IMR-90 (cell line): ENCODE measurements around the gene SYN1. TPM values are rescaled to one million over a fixed set of nuclear protein-coding genes. Genes with fewer than 3 reads are reported as not detected.

Source experiments
- ATAC-seq: fragments of 200-7000 bp; cut with Tn5 transposase; 2 replicates; pipeline ENCODE4 v1.9.1; 2020; ENCODE audit warnings: low read depth, mild to moderate bottlenecking, moderate library complexity
- BruUV-seq: library from RNA; stranded (reverse); fragments of 400-500 nt; replicated peaks from 2 replicates; lab custom pipeline; 2021; lab: Mats Ljungman, UMichigan
- CTCF ChIA-PET: fragments of 300-600 bp; formaldehyde crosslinking; extraction: SDS; loops from one replicate; lab custom pipeline; 2021; ENCODE audit warnings: antibody characterized with exemption; lab: Yijun Ruan, JAX
- POLR2A ChIA-PET: fragments of 300-600 bp; sonication (Branson Sonifier 250); formaldehyde crosslinking; loops from one replicate; lab custom pipeline; 2022; ENCODE audit warnings: antibody characterized with exemption; ENCODE audit not compliant: unreplicated experiment; lab: Charles Lee
- DNase-seq: peaks from one replicate; pipeline ENCODE4 v3.0.0; 2013
- H2AFZ ChIP-seq: replicated peaks from 2 replicates; pipeline ENCODE3; 2013; ENCODE audit warnings: low read length, mild to moderate bottlenecking; ENCODE audit not compliant: poor library complexity
- H2AK5ac ChIP-seq: 2 replicates; pipeline ENCODE4 v1.6.1; 2013; ENCODE audit warnings: low read depth, low read length, inconsistent platforms
- H2AK9ac ChIP-seq: replicated peaks from 2 replicates; pipeline ENCODE3; 2013; ENCODE audit warnings: mild to moderate bottlenecking, low read depth, low read length, moderate library complexity; ENCODE audit not compliant: poor library complexity
- H2BK120ac ChIP-seq: 2 replicates; pipeline ENCODE4 v1.6.1; 2013; ENCODE audit warnings: low read depth, low read length, inconsistent platforms
- H2BK15ac ChIP-seq: 3 replicates; pipeline ENCODE4 v1.6.1; 2013; ENCODE audit warnings: low read depth, low read length, inconsistent platforms
- H2BK20ac ChIP-seq: 2 replicates; pipeline ENCODE4 v1.6.1; 2013; ENCODE audit warnings: low read depth, mild to moderate bottlenecking, inconsistent platforms, low read length, moderate library complexity
- H2BK5ac ChIP-seq: 2 replicates; pipeline ENCODE4 v1.6.1; 2013; ENCODE audit warnings: mild to moderate bottlenecking, low read depth, low read length, inconsistent platforms; ENCODE audit not compliant: poor library complexity, severe bottlenecking
- H3K14ac ChIP-seq: replicated peaks from 2 replicates; pipeline ENCODE4 v1.6.1; 2013; ENCODE audit warnings: low read depth, low read length, inconsistent platforms
- H3K18ac ChIP-seq: 2 replicates; pipeline ENCODE4 v1.6.1; 2013; ENCODE audit warnings: low read depth, low read length, control low read depth
- H3K23ac ChIP-seq: 2 replicates; pipeline ENCODE4 v1.6.1; 2013; ENCODE audit warnings: low read depth, low read length, inconsistent platforms
- H3K27ac ChIP-seq: 2 replicates; pipeline ENCODE4 v1.5.1; 2013; ENCODE audit warnings: mild to moderate bottlenecking, control low read depth, low read length; ENCODE audit not compliant: insufficient read depth
- H3K27me3 ChIP-seq: 2 replicates; pipeline ENCODE4 v1.6.1; 2013; ENCODE audit warnings: low read length; ENCODE audit not compliant: control insufficient read depth, insufficient read depth
- H3K36me3 ChIP-seq: 2 replicates; pipeline ENCODE4 v1.6.1; 2013; ENCODE audit warnings: low read length, mixed read lengths; ENCODE audit not compliant: control insufficient read depth, insufficient read depth
- H3K4ac ChIP-seq: 2 replicates; pipeline ENCODE4 v1.6.1; 2013; ENCODE audit warnings: low read depth, low read length, inconsistent platforms
- H3K4me1 ChIP-seq: 2 replicates; pipeline ENCODE4 v1.6.1; 2013; ENCODE audit warnings: low read length, mixed read lengths; ENCODE audit not compliant: control insufficient read depth, insufficient read depth
- H3K4me2 ChIP-seq: 2 replicates; pipeline ENCODE4 v1.6.1; 2013; ENCODE audit warnings: low read depth, mild to moderate bottlenecking, control low read depth, low read length, moderate library complexity
- H3K4me3 ChIP-seq: 2 replicates; pipeline ENCODE4 v1.5.1; 2013; ENCODE audit warnings: low read depth, mild to moderate bottlenecking, control low read depth, low read length, moderate library complexity; ENCODE audit not compliant: insufficient read depth
- H3K56ac ChIP-seq: 2 replicates; pipeline ENCODE4 v1.6.1; 2013; ENCODE audit warnings: low read length, inconsistent platforms; ENCODE audit not compliant: insufficient read depth; ENCODE audit errors: extremely low read depth
- H3K79me1 ChIP-seq, 2 experiments: 2 replicates each; pipeline ENCODE4 v1.6.1; 2013; ENCODE audit warnings: low read length in 2 of 2, inconsistent platforms in 1 of 2, low read depth in 1 of 2
- H3K9ac ChIP-seq: 2 replicates; pipeline ENCODE4 v1.6.1; 2013; ENCODE audit warnings: low read depth, low read length, control low read depth
- H3K9me1 ChIP-seq: 2 replicates; pipeline ENCODE4 v1.6.1; 2013; ENCODE audit warnings: low read length, inconsistent platforms; ENCODE audit not compliant: insufficient read depth
- H3K9me3 ChIP-seq: 2 replicates; pipeline ENCODE4 v1.6.1; 2013; ENCODE audit warnings: low read length; ENCODE audit not compliant: control insufficient read depth, insufficient read depth
- H4K20me1 ChIP-seq: 2 replicates; pipeline ENCODE4 v1.6.1; 2013; ENCODE audit warnings: low read length, inconsistent platforms; ENCODE audit not compliant: insufficient read depth
- H4K5ac ChIP-seq: 2 replicates; pipeline ENCODE4 v1.6.1; 2013; ENCODE audit warnings: mild to moderate bottlenecking, low read depth, low read length, control low read depth
- H4K8ac ChIP-seq, 2 experiments: 2 replicates each; pipeline ENCODE4 v1.6.1; 2013; ENCODE audit warnings: low read depth in 2 of 2, low read length in 2 of 2, control low read depth in 1 of 2, inconsistent platforms in 1 of 2
- H4K91ac ChIP-seq: 2 replicates; pipeline ENCODE4 v1.6.1; 2013; ENCODE audit warnings: low read depth, low read length, inconsistent platforms; ENCODE audit not compliant: insufficient read depth
- CEBPB ChIP-seq: IDR thresholded peaks from 2 replicates; pipeline ENCODE4 v1.6.1; 2012; ENCODE audit warnings: low read depth, low read length, improper control_type of control experiment
- CHD1 ChIP-seq: IDR thresholded peaks from 2 replicates; pipeline ENCODE4 v1.6.1; 2012; ENCODE audit warnings: low read depth, low read length, improper control_type of control experiment
- FOS ChIP-seq: fragments of 150-350 bp; IDR thresholded peaks from 2 replicates; pipeline ENCODE4 v1.6.1; 2016; ENCODE audit warnings: low read depth, low read length
- POLR2A ChIP-seq: IDR thresholded peaks from 2 replicates; pipeline ENCODE4 v1.6.1; 2012; ENCODE audit warnings: mild to moderate bottlenecking, low read depth, low read length
- WGBS, 2 experiments: methylation state at CpG; one replicate each; pipeline versions ENCODE4 v1.1.5 to v1.1.7; 2013; ENCODE audit warnings: missing lambda C conversion rate in 2 of 2; ENCODE audit not compliant: insufficient read length in 1 of 2; ENCODE audit errors: extremely low coverage in 2 of 2; 5-methylcytosine and 5-hydroxymethylcytosine counted together
- dilution Hi-C: fragments of 300-500 bp; cut with HindIII; formaldehyde crosslinking; loops from one replicate; pipeline ENCODE4 v1.14.3; 2018; ENCODE audit warnings: low sequenced_read_pairs; ENCODE audit not compliant: unreplicated experiment
- in situ Hi-C: fragments of 300-500 bp; cut with MboI; formaldehyde crosslinking; loops from 3 replicates; pipeline ENCODE4 v1.14.3; 2019; ENCODE audit warnings: low sequenced_read_pairs, inconsistent platforms, mixed read lengths
- intact Hi-C: fragments of 100-400 bp; cut with micrococcal nuclease; formaldehyde crosslinking; loops from 2 replicates; pipeline ENCODE4 v1.10.0; 2022
- polyA plus RNA-seq, 3 experiments: library from polyadenylated mRNA; depleted of rRNA; stranded (reverse); fragments of >200 nt; gene quantifications; 2 replicates each; pipeline ENCODE4 v1.2.3, GENCODE V29; 2012; ENCODE audit warnings: low replicate concordance in 1 of 3
- total RNA-seq: library from RNA; depleted of rRNA; stranded (reverse); fragments of >200 nt; gene quantifications from 2 replicates; pipeline ENCODE4 v1.2.3, GENCODE V29; 2012
- TF ChIP-seq, protein P1 (sequence below): fragments of 150-350 bp; IDR thresholded peaks from 2 replicates; pipeline ENCODE4 v1.6.1; 2016; ENCODE audit warnings: low read depth, mild to moderate bottlenecking, low read length, moderate library complexity, borderline replicate concordance

SYN1 gene
- total and polyA plus RNA-seq, 2 of the 4 experiments (the other 2 are of a cell fraction): under 0.01 to 0.56 TPM

DNA sequence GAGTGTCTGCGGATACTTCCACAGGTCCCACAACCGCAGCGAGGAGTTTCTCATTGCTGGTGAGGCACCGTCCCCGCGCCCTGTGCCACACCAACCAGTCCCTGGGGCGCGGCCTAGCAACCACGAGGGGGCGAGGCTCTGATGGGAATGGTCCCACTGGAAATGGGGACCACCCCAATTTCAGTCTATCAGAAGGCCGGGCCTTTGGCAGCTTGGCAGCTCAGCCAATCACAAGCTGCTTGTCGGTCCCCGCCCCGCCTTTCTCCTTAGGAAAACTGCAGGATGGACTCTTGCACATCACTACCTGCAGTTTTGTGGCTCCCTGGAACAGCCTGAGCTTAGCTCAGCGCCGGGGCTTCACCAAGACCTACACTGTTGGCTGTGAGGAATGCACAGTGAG is 34.4 kb downstream of the SYN1 start:
- Histone ChIP-seq H3K36me3 (peaks cover 23% of the 10 kb centered on the region), H4K20me1 (peaks cover 30% of the 10 kb centered on the region), H3K9me1 (no peaks in the 10 kb centered on the region), H3K9ac (no peak overlapping the region), H3K79me1 (peaks cover 3 to 30% of the 10 kb centered on the region in 2 experiments; a peak in 2 of 4 replicates), H4K8ac (no peak overlapping the region), H2AFZ (peak overlapping the region; percentile 10), H2BK5ac (no peak overlapping the region), H3K4me2 (peak overlapping the region; percentile 77; the same call in 1 of the 2 replicates), H4K91ac (no peak overlapping the region), H3K4me1 (peaks cover 8% of the 10 kb centered on the region), H2BK120ac (no peak overlapping the region), H3K27ac (no peak overlapping the region), H3K23ac (no peak overlapping the region), H3K14ac (no peak overlapping the region), H2AK9ac (no peak overlapping the region), H3K4ac (no peak overlapping the region), H3K56ac (no peak overlapping the region), H3K27me3 (no peaks in the 10 kb centered on the region), H3K9me3 (no peaks in the 10 kb centered on the region), H2BK20ac (no peak overlapping the region), H3K4me3 (no peak overlapping the region), H3K18ac (no peak overlapping the region), H2BK15ac (no peak overlapping the region), H4K5ac (no peak overlapping the region), H2AK5ac (no peak overlapping the region)
- ChIA-PET CTCF (no interaction called here), POLR2A (no interaction called here)
- TF ChIP-seq, protein P1, sequence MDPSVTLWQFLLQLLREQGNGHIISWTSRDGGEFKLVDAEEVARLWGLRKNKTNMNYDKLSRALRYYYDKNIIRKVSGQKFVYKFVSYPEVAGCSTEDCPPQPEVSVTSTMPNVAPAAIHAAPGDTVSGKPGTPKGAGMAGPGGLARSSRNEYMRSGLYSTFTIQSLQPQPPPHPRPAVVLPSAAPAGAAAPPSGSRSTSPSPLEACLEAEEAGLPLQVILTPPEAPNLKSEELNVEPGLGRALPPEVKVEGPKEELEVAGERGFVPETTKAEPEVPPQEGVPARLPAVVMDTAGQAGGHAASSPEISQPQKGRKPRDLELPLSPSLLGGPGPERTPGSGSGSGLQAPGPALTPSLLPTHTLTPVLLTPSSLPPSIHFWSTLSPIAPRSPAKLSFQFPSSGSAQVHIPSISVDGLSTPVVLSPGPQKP: no peak
- TF ChIP-seq CHD1: no peak
- no peak for TF ChIP-seq FOS
- no peak; the same call in 1 of the 2 replicates for TF ChIP-seq POLR2A
- no peak for TF ChIP-seq CEBPB
- in situ Hi-C loops (no loop called here), dilution Hi-C loops (no loop called here), intact Hi-C loops (loop anchor here (5.0 kb wide), 1 partner anchor 57 kb away; no protein-coding TSS in a partner anchor)
- BruUV-seq: TSS peak; percentile 44
- DNase-seq: no peak
- no peak for ATAC-seq
- WGBS, 2 experiments: 68% methylated on average over 10 of the region's 16 CpGs; no CpG with 5 or more reads in 1 of the 2 experiments
